CD4-positive, alpha-beta T cell treated with Interferon alpha-2 for 1 hour (primary cell): ENCODE results near the gene ANKRD33.

Source experiments
- DNase-seq, 2 donors: peaks; one replicate each; pipeline ENCODE4 v3.0.0-alpha.2; 2020 to 2022

Gene ANKRD33

GRCh38 chr12:51922146-51922545, 34.2 kb downstream of the ANKRD33 start:
- no peak for DNase-seq

- DNase-seq: peak; percentile 15 to 51
Observed at GRCh38 chr12:51922762-51923505, 35.0 kb downstream of the ANKRD33 start.

- peak; percentile 54 to 72 for DNase-seq
Observed at GRCh38 chr12:51923506-51924365, 35.8 kb downstream of the ANKRD33 start.

GRCh38 chr12:51924551-51925319, 36.8 kb downstream of the ANKRD33 start:
- no peak for DNase-seq

GRCh38 chr12:51925346-51926063, 37.6 kb downstream of the ANKRD33 start:
- no peak for DNase-seq

GRCh38 chr12:51926064-51926632, 38.2 kb downstream of the ANKRD33 start:
- DNase-seq: no peak

GRCh38 chr12:51926718-51927117, 38.8 kb downstream of the ANKRD33 start:
- DNase-seq: peak; percentile 24 to 54

- no peak for DNase-seq
Observed at GRCh38 chr12:51932218-51933076, 44.5 kb downstream of the ANKRD33 start.

- no peak for DNase-seq
Observed at GRCh38 chr12:51934080-51934479, 46.2 kb downstream of the ANKRD33 start.

- DNase-seq: no peak
Observed at GRCh38 chr12:51937926-51938325, 50.0 kb downstream of the ANKRD33 start.

GRCh38 chr12:51938726-51939125, 50.8 kb downstream of the ANKRD33 start:
- DNase-seq: no peak

- no peak for DNase-seq
Observed at GRCh38 chr12:51941011-51941581, 53.2 kb downstream of the ANKRD33 start.
